ENCODE measurements around the gene RIOK1.

RIOK1 gene

DNA sequence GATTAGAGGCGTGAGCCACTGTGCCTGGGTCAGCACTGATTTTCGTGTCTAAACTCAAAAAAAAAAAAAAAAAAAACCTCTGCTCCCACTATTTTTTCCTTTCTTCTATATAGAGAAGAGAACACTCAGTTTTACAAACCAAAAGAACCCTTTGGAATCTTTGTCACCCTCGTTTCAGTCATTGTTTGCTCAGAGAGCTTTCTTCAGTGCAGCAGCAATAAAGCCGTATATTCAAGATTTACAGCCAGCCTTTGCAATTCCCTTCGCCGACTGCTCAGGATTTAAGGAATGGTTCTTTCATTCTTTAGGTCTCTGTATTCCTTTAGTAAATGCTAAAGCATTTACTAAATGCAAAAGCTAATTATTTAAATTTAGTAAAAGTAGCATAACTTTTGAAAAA is 20.1 kb downstream of the RIOK1 start:
- no peak for DNase-seq

DNA sequence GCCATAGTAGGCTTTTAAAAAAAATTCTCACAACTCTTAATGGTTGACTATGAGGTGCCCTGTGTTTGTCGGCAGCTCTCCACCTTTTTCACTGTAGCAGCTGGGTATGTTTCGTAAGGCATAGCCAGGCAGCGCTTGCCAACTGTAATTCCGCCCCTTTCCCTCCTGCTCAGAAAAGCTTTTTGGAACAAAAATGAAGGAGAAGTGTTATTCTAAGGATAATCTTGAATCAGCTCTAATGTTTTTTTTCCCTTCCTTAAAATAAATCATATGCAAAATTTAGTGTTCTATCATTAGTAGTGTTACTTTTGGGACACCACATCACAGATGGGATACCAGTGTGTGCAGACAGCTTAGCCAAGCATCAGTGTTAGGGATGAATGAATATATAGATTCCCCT is 21.2 kb downstream of the RIOK1 start:
- DNase-seq, result no peak

DNA sequence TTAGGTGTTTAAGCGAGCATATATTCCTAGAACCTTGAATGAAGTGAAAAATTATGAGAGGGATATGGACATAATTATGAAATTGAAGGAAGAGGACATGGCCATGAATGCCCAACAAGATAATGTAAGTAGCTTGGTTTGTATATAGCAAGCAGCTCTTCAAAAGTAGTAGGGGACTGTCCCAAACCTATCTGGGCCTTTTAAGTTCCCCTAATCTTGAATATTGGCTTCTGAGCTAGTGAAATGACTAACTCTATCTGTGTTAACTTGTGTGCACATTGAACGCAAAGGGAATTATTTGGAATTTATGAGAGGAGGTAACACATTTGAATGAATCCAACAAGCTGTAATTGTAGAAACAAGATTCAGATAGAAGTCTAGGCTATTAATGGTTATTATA is 21.7 kb downstream of the RIOK1 start:
- no peak for DNase-seq

DNA sequence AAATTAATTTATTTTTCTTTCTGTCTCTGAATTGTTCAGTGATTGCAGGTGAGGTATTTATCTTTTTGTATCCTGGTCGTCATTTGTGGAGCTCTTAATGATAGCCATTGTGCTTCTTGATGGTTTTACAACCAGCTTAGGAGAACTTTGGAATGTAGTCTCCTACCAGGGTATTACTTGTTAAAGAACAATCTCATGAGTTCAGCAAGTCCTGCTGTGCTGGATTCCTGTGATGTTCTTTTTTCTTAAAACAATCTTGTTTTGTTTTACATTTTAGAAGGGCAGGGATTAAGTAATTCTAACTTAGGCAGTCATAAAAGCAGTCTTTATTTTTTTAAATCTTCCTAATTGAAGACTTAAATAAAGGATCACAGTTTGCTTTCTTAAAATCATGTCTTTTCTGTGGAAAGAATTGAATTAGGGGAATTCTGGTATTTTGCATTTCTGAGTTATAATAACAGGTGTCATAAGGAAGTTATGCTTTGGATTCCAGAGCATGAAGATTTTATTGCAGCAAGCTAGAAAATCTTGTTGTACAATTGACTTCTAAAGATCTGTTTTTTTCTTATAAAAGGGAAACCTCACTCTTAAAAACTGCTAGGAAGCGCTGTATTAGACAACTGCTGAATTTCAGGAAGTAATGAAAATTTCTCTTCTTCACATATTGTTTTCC is 23.7 kb downstream of the RIOK1 start:
- no peak for DNase-seq

DNA sequence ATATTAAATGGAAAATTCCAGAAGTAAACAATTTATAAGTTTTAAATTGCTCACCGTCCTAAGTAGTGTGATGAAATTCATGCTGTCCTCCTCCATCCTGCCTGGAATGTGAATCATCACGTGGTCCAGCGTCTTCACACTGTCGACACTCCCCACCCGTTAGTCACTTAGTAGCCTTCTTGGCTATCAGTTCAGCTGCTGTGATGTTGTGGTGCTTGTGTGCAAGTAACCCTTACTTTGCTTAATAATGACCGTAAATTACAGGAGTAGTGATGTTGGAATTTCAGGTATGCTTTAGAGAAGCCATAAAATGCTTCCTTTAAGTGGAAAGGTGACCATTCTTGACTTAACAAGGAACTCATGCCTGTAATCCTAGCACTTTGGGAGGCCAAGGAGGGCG is 25.2 kb downstream of the RIOK1 start:
- DNase-seq, result no peak

DNA sequence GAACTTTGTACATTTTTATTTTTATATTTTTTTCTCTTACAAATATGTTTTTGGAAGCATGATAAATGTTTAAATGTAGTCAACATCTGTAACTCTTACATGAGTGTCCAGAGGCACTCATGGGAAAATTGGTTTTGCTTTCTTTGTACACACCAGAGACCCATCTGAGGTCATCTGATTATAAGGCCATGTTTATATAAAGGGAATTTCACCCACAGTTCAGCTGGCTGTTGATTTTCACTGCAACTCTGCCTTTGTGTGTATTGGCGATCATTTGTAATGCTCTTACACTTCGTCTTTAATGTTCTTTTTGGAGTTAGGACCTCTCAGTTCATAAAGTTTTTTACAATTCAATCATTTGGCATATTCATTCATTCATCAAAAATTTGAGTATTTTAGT is 28.1 kb downstream of the RIOK1 start:
- no peak for DNase-seq

DNA sequence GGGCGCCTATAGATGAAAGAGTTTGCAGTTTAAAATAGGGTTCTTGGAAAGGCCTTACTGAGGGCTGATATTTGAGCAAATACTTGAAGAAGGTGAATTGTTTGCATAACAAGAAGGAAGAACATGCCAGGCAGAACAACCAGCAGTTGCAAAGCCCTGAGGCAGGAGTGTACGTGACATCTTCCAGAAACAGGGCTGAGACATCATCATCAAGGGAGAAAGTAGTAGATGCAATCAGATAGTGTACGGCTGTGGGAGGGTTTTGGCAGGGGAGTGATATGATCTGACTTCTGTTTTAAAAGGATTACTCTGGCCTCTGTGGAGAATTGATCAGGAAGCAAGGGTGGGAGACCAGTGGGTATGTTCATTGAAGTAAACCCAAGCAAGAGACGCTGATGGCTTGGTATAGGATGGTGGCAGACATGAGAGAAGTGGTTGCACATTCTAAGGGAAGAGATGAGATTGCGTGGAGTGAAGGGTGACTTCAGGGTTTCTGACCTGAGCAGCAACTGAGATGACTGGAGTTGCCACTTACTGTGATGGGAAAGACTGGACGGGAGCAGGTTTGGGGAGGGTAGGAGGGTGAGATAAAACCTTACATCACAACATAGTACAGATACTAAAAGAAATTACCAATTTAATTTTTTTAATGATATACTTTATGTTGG is 28.8 kb downstream of the RIOK1 start:
- no peak for DNase-seq

DNA sequence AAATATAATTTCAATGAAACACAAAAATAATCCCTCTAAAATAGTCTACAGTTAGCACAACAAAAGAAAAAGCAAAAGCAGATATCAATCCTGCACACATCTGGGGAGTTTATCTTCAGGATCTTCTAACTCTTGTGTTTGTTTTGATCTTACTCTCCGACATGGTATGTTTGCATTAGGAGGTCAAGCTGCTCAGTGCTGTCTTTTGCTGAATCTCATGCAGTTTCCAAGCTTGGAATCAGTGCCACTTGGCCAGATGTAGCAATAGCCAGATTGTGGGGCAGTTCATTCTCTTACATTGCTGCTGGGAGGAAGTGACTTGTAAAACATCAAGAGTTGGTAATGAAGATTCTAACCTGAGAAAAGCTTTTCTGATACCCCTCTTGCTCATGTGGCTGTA is 29.5 kb downstream of the RIOK1 start:
- DNase-seq, result no peak

DNA sequence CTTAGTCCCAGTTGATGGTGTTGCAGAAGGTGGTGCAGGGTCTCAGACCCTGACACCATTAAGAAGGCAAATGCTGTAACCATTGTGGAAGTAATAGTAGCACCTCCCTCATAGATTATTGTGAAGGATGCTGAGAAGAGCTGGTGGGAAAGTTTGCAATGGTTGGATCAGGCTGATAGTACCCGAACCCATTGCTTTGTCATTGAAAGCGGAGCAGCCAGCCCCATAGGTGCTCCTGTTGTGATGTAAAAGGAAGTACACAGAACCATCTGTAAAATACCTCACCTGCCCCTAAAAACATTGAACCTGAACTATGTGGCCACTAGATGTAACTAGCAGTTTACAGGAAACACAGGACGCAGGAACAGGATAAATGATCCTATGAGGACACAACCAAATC is 31.5 kb downstream of the RIOK1 start:
- DNase-seq, result no peak

DNA sequence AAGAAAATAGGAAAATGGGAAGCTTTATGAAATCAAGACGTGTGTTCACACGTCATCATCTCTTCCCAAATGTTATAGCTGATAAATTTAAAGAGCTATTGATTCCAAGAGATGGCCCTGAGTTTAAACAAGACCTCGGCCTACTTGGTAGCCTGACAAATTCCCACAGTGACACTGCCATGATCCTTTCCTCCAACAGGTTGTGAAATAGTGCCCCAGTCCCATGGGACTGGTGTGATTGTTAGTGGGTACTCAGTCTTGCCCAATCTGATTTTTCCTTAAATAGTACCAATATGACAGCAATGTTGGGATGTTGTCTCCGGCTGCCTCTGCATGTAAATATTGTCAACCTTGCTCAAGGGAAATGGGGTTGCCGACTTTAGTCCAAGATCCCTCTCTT is 34.5 kb downstream of the RIOK1 start:
- DNase-seq, result no peak

DNA sequence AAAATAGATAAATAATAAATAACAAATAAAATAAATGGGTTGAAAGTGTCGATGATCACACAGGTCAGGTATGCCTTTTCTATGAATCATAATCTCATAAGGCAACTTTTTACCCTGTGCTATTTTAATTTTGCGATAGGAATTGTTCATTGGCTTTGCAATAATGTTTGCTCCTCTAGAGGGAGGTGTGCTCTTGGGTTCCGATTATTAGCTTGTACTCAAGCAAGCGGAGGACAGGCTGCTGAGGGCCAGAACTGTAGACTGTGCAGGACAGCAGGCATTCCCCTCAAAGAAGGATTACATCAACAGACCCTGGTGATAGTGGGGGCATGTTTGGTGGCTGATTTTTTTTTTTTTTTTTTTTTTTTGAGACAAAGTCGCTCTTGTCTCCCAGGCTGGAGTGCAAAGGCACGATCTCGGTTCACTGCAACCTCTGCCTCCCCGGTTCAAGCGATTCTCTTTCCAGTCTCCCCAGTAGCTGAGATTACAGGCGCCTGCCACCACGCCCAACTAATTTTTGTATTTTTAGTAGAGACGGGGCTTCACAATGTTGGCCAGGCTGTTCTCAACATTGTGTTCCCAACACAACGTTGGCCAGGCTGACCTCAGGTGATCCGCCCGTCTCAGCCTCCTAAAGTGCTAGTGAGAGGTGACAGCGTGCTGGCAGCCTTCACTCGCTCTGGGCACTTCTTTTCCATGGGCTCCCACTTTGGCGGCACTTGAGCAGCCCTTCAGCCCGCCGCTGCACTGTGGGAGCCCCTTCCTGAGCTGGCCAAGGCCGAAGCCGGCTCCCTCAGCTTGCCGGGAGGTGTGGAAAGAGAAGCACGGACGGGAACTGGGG is 35.6 kb downstream of the RIOK1 start:
- DNase-seq, result peak in 1 of 51 donors; percentile 3

DNA sequence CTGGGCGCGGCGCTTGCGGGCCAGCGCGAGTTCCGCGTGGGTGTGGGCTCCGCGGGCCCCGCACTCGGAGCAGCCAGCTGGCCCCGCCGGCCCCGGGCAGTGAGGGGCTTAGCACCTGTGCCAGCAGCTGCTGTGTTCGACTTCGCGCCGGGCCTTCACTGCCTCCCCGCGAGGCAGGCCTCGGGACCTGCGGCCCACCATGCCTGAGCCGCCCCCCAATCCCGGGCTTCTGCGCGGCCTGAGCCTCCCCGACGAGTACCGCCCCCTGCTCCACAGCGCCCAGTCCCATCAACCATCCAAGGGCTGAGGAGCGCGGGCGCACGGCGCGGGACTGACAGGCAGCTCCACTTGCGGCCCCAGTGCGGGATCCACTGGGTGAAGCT is 36.2 kb downstream of the RIOK1 start:
- no peak for DNase-seq

DNA sequence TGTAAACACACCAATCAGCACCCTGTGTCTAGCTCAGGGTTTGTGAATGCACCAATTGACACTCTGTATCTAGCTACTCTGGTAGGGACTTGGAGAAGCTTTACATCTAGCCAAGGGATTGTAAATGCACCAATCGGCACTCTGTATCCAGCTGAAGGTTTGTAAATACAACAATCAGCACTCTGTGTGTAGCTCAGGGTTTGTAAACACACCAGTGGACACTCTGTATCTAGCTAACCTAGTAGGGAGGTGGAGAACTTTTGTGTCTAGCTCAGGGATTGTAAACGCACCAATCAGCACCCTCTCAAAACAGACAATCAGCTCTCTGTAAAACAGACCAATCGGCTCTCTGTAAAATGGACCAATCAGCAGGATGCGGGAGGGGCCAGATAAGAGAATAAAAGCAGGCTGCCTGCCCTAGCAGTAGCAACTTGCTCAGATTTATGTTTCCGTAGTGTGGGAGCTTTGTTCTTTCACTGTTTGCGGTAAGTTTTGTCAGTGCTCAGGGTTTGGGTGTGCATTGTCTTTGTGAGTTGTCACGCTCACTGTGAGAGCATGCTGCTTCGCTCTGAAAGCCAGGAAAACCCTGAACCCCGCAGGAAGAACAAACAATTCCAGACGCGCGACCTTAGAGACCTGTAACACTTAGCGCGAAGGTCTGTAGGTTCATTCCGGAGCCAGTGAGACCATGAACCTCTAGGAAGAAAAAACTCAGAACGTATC is 37.0 kb downstream of the RIOK1 start:
- no peak for DNase-seq

DNA sequence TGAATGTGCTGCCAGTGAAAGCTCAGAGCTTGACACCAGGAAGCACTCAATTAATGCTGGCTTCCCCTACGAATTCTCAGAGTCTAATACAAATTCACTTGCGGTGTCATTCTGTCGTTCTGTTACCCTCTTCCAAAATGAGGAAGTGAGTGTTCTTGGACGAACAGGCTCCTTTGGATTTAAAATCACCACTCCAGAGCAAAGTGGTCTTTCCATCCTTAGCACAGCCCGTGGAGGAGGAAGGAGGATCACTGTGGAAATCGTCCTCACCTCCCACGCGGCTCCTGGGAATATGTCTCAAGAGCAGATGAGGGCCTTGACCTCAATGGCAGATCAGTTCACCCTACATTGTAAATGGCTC is 41.7 kb downstream of the RIOK1 start:
- DNase-seq, result no peak

DNA sequence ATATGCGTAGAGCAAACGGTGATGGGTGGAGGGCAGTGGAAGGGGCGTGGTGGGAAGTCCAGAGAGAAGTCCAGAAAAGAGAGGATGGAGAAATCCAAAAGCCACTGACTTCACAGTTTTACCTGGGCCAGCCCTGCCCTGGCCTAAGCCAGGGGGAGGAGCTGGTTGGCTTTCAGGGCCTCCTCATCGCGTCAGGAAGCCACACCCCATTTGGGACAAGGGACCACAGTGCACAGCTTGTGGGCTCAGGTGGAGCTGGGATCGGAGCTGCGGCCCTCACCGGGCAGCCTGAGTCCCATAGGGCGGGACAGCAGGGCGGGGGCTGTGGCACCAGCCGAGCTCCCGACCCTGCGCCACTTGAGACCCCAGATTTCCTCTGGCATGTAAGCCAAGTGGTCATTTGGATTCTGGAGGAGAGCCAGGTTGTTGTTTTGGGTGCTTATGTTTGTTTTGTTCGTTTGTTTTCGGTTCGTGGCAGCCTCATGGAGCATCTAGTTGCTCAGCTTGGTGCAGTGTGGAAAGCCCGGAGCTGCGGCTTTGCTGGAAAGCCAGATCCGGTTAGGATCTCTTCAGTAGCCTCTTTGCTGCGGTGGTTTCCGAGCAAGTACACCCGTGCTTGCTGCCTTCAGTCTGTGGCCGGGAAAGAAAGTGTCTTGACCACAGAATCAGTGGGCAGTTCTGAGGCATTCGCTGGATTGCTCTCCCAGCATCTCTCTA is 42.2 kb downstream of the RIOK1 start:
- DNase-seq, result no peak

DNA sequence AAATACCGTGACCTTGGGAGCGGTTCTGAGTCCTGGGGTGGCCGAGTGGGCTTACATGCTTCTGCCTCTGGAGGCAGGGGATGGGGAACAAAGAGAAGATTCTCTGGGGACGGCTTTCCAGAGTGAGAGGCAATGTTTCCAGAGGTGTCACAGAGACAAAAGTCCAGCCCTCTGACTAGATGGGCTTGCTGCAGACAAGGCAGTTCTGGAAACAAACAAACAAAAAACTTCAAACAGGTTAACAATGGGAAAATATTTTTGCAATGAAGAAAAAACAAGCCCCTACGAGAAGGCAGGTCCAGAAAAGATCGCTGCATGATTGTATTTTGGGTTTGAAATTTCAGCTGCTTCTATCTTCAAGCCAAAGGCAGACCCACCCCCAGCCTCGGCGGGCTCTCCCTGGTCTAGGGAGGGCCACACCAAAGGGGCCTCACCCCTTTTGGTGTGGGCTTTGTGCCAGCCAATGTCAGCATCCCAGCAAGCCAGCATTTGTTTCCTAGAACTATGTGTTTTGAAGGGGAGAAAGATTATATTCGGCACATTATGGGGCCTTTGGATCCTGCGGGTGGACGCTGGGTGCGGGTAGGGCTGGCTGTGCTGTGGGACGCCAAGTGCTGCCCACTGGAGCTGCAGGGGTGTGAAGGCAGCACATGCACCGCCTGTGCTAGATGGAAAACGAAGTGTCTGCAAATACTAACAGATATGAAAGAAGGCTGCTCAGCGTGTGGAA is 42.9 kb downstream of the RIOK1 start:
- no peak for DNase-seq

DNA sequence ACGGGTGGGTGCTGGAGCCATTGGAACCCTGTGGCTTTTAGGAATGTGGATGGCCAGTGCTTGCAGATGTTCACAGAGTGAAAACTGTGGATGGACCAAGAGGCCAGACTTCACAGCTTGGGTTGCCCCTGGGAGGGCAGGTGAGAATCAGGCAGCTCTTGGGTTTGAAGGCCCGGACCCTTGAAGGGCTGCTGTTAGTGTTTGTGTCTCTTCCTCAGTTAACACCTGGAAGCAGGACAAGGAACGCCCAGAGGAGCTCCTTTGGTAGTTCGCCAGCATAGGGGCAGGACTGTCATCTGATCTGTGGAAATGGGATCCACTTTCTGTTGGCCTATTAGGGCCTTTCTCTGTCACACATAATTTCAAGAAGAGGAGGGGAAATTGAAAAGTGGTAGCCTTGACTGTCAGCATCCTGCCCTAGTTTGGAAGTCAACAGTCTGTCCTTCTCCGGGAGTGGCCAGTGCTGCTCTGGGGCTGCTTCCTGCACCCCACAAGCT is 43.6 kb downstream of the RIOK1 start:
- no peak for DNase-seq

DNA sequence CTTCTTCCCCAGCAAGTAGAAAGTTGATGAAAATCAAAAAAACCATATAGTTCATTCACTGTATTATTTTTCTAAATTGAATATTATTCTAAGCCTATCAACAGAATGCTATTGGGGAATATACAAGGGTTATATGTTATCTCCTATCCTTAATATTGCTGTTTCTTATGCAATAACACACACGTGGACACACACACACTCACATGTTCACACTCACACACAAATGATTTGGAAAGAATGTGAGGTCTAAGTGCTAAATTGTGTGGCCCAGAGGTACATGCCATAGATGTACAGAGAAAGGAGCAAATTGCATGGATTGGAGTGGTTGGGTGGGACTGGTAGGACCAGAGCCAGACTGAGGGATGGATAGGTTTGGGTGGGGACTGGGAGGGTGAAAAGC is 45.1 kb downstream of the RIOK1 start:
- DNase-seq, result no peak

DNA sequence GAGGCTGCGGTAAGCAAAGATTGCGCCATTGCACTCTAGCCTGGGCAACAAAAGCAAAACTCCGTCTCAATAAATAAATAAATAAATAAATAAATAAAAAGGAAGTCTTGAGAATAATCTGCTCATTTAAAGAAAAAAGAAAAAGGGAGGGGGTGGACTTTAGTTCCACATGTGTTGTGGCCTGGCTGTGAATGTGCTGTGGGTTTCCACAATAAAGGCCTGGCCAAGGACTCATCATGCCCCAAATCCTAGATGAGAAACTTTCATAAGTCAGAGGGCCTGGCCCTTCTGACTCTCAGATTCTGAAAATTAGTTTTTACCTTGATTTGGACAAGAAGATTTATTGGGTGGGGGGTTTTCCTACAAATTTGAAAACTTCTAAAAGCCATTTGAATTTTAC is 48.4 kb downstream of the RIOK1 start:
- DNase-seq, result no peak

DNA sequence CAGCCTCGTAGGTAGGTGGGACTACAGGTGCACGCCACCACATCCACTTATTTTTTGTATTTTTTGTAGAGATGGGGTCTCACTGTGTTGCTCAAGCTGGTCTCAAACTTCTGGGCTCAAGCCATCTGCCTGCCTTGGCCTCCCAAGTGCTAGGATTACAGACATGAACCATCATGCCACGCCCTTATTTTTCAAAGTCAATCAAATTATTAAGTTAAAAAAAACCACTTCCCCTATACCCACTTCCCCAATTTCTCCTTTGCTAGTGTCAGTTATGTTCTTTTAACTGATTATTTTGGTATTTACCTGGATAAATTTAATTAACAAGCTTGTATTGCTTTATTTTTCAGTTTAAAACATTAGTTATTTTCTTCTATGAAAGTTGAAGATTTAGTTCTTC is 49.6 kb downstream of the RIOK1 start:
- DNase-seq, result no peak

DNA sequence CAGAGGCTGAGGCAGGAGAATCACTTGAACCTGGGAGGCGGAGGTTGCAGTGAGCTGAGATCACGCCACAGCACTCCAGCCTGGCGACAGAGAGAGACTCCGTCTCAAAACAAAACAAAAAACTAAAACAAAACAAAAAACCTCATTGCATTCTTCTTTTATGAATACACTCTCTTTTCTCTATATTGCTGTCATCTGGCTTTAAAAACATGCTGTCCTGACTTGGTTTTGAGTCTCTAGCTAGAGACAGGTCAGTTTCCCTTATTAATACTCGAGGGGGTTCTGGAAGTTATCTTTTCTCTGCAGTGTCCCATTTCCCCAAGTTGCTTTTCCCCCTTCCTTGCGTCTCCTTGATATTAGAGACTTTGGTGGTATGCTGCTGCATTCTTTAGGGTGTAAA is 50.9 kb downstream of the RIOK1 start:
- DNase-seq, result no peak

Measured in hypothalamus (tissue), 51 donors.